CD4-positive, alpha-beta T cell treated with Interleukin-4 for 4 hours (primary cell): ENCODE results near the gene AAGAB.
"Not testable (repeated sequence)": the region's sequence is repeated elsewhere in the genome, so short reads cannot be mapped to it uniquely, and the experiment has no call there.

Experiments used
- DNase-seq: peaks from one replicate; pipeline ENCODE4 v3.0.0-alpha.2; 2020

AAGAB gene

GRCh38 chr15:67168694-67169093 lies 85.8 kb downstream of the AAGAB start:
- no peak for DNase-seq

GRCh38 chr15:67167091-67167490 lies 87.4 kb downstream of the AAGAB start:
- DNase-seq: no peak

- DNase-seq: no peak
These were observed 88.0 kb downstream of the AAGAB start for GRCh38 chr15:67166280-67167009.

GRCh38 chr15:67165254-67166253 lies 88.9 kb downstream of the AAGAB start:
- no peak for DNase-seq

GRCh38 chr15:67164811-67165253 lies 89.6 kb downstream of the AAGAB start:
- DNase-seq: no peak

- DNase-seq: no peak
These were observed 90.1 kb downstream of the AAGAB start for GRCh38 chr15:67164401-67164791.

- DNase-seq: no peak
These were observed 91.3 kb downstream of the AAGAB start for GRCh38 chr15:67163180-67163579.

GRCh38 chr15:67161881-67162280 lies 92.6 kb downstream of the AAGAB start:
- DNase-seq: no peak

- DNase-seq: no peak
These were observed 93.0 kb downstream of the AAGAB start for GRCh38 chr15:67161412-67161811.

GRCh38 chr15:67158367-67158766 lies 96.1 kb downstream of the AAGAB start:
- no peak for DNase-seq

- DNase-seq: no peak
These were observed 96.8 kb downstream of the AAGAB start for GRCh38 chr15:67157521-67158252.

- DNase-seq: peak; percentile 18
These were observed 97.6 kb downstream of the AAGAB start for GRCh38 chr15:67156834-67157233.

- DNase-seq: no peak
These were observed 98.0 kb downstream of the AAGAB start for GRCh38 chr15:67156426-67156825.

GRCh38 chr15:67154249-67154648 lies 100.2 kb downstream of the AAGAB start:
- DNase-seq: no peak

GRCh38 chr15:67153044-67153443 lies 101.4 kb downstream of the AAGAB start:
- not testable (repeated sequence) for DNase-seq

- DNase-seq: no peak
These were observed 102.0 kb downstream of the AAGAB start for GRCh38 chr15:67152429-67152828.
